Adipose tissue (tissue), 3 donors: Measurements from ENCODE around the gene KRTAP9-8. TPM values are rescaled to one million over a fixed set of nuclear protein-coding genes. Genes with fewer than 3 reads are reported as not detected.

Source experiments
- polyA plus RNA-seq, 3 donors: library from polyadenylated mRNA; stranded (reverse); fragments of 200-250 nt; gene quantifications; one replicate each; pipeline ENCODE4 v1.2.3, GENCODE V29; 2013
- donor health status: healthy with polysubstance abuse.
- donor health status: Bipolar disorder and iron deficiency.
- donor health status: healthy.

Gene KRTAP9-8
- polyA plus RNA-seq, 3 donors, result not detected

Other genes with a start within 250 kb of the KRTAP9-8 start
- gene KRTAP3-3, start 243.8 kb upstream of the KRTAP9-8 start, polyA plus RNA-seq, result not detected
- gene KRTAP3-2, start 238.1 kb upstream of the KRTAP9-8 start, polyA plus RNA-seq, result not detected
- gene KRTAP3-1, start 228.9 kb upstream of the KRTAP9-8 start, polyA plus RNA-seq, result not detected
- gene KRTAP1-5, start 210.8 kb upstream of the KRTAP9-8 start, polyA plus RNA-seq, result under 1 TPM in 1 of 3 donors, not detected in 2; 0.07 TPM
- not detected for gene KRTAP1-4, start 207.8 kb upstream of the KRTAP9-8 start, polyA plus RNA-seq
- gene KRTAP1-3, start 203.1 kb upstream of the KRTAP9-8 start, polyA plus RNA-seq, result not detected
- gene KRTAP1-1, start 196.5 kb upstream of the KRTAP9-8 start, polyA plus RNA-seq, result not detected
- gene KRTAP2-1, start 190.7 kb upstream of the KRTAP9-8 start, polyA plus RNA-seq, result not detected
- not detected for gene KRTAP2-2, start 182.8 kb upstream of the KRTAP9-8 start, polyA plus RNA-seq
- gene KRTAP2-3, start 177.9 kb upstream of the KRTAP9-8 start, polyA plus RNA-seq, result not detected
- not detected for gene KRTAP2-4, start 172.1 kb upstream of the KRTAP9-8 start, polyA plus RNA-seq
- gene KRTAP4-7, start 153.8 kb upstream of the KRTAP9-8 start, polyA plus RNA-seq, result not detected
- not detected for gene KRTAP4-8, start 139.9 kb upstream of the KRTAP9-8 start, polyA plus RNA-seq
- not detected for gene KRTAP4-16, start 135.8 kb upstream of the KRTAP9-8 start, polyA plus RNA-seq
- not detected for gene KRTAP4-9, start 132.6 kb upstream of the KRTAP9-8 start, polyA plus RNA-seq
- not detected for gene KRTAP4-11, start 119.6 kb upstream of the KRTAP9-8 start, polyA plus RNA-seq
- gene KRTAP4-12, start 113.8 kb upstream of the KRTAP9-8 start, polyA plus RNA-seq, result not detected
- gene KRTAP4-6, start 97.5 kb upstream of the KRTAP9-8 start, polyA plus RNA-seq, result not detected
- gene KRTAP4-5, start 88.2 kb upstream of the KRTAP9-8 start, polyA plus RNA-seq, result not detected
- gene KRTAP4-4, start 77.3 kb upstream of the KRTAP9-8 start, polyA plus RNA-seq, result not detected
- gene KRTAP4-3, start 69.8 kb upstream of the KRTAP9-8 start, polyA plus RNA-seq, result not detected
- gene KRTAP4-2, start 59.8 kb upstream of the KRTAP9-8 start, polyA plus RNA-seq, result not detected
- not detected for gene KRTAP4-1, start 53.1 kb upstream of the KRTAP9-8 start, polyA plus RNA-seq
- gene KRTAP9-1, start 48.1 kb upstream of the KRTAP9-8 start, polyA plus RNA-seq, result not detected
- not detected for gene KRTAP9-2, start 11.4 kb upstream of the KRTAP9-8 start, polyA plus RNA-seq
- gene KRTAP9-3, start 5.5 kb upstream of the KRTAP9-8 start, polyA plus RNA-seq, result not detected
- gene KRTAP9-4, start 11.7 kb downstream of the KRTAP9-8 start, polyA plus RNA-seq, result not detected
- gene KRTAP9-9, start 17.4 kb downstream of the KRTAP9-8 start, polyA plus RNA-seq, result not detected
- gene KRTAP9-6, start 27.4 kb downstream of the KRTAP9-8 start, polyA plus RNA-seq, result not detected
- not detected for gene KRTAP9-7, start 37.7 kb downstream of the KRTAP9-8 start, polyA plus RNA-seq
- not detected for gene KRTAP29-1, start 64.9 kb downstream of the KRTAP9-8 start, polyA plus RNA-seq
- gene KRTAP16-1, start 71.3 kb downstream of the KRTAP9-8 start, polyA plus RNA-seq, result not detected
- not detected for gene KRTAP17-1, start 77.7 kb downstream of the KRTAP9-8 start, polyA plus RNA-seq
- not detected for gene KRT33A, start 112.8 kb downstream of the KRTAP9-8 start, polyA plus RNA-seq
- not detected for gene KRT33B, start 131.8 kb downstream of the KRTAP9-8 start, polyA plus RNA-seq
- under 1 TPM in 1 of 3 donors, not detected in 2; 0.07 TPM for gene KRT34, start 144.3 kb downstream of the KRTAP9-8 start, polyA plus RNA-seq
- gene KRT31, start 159.6 kb downstream of the KRTAP9-8 start, polyA plus RNA-seq, result not detected
- not detected for gene KRT37, start 186.6 kb downstream of the KRTAP9-8 start, polyA plus RNA-seq
- not detected for gene KRT38, start 203.0 kb downstream of the KRTAP9-8 start, polyA plus RNA-seq
- gene KRT32, start 229.4 kb downstream of the KRTAP9-8 start, polyA plus RNA-seq, result under 1 TPM in 1 of 3 donors, not detected in 2; 0.03 TPM
- not detected for gene KRT35, start 243.2 kb downstream of the KRTAP9-8 start, polyA plus RNA-seq